ENCODE measurements around the gene CD302. TPM values are rescaled to one million over a fixed set of nuclear protein-coding genes. Genes with fewer than 3 reads are reported as not detected.

The CD302 gene
- total RNA-seq, 1 donor from 2014 or later, result 0.41 TPM

- FAIRE-seq (no peak), DNase-seq (ENCODE audit: low read depth) (no peak)
- Histone ChIP-seq H3K79me2 (ENCODE audit: insufficient read depth, low read length) (no peaks in the 10 kb centered on the region), H2AFZ (ENCODE audit: low read depth, low read length) (no peak overlapping the region), H3K4me2 (ENCODE audit: low read length) (no peak overlapping the region), H3K27ac (ENCODE audit: low read depth, low read length) (no peak overlapping the region), H3K36me3 (ENCODE audit: insufficient read depth, low read length) (no peaks in the 10 kb centered on the region), H3K4me1 (ENCODE audit: insufficient read depth, low read length) (no peaks in the 10 kb centered on the region), H3K27me3 (ENCODE audit: insufficient read depth, low read length) (no peaks in the 10 kb centered on the region), H3K9me3 (ENCODE audit: insufficient read depth, low read depth, low read length) (no peaks in the 10 kb centered on the region), H3K4me3 (ENCODE audit: insufficient read depth, low read depth, low read length) (no peak overlapping the region), H4K20me1 (ENCODE audit: insufficient read depth, low read length) (no peaks in the 10 kb centered on the region), H3K9ac (ENCODE audit: low read length) (no peak overlapping the region)
- Mint-ChIP-seq H3K4me3 (ENCODE audit: unreplicated experiment) (no peak overlapping the region), H3K4me1 (ENCODE audit: low read depth, unreplicated experiment) (no peaks in the 10 kb centered on the region), H3K9me3 (ENCODE audit: unreplicated experiment) (peaks cover 4% of the 10 kb centered on the region), H3K27ac (ENCODE audit: unreplicated experiment) (no peak overlapping the region), H3K36me3 (ENCODE audit: low read depth, unreplicated experiment) (peaks cover 2% of the 10 kb centered on the region), H3K27me3 (ENCODE audit: low read depth, unreplicated experiment) (peaks cover 23% of the 10 kb centered on the region)
- no peak for TF ChIP-seq EZH2 (IDR thresholded peaks at IDR 0.05; ENCODE audit: insufficient read depth, low read length)
- no peak for TF ChIP-seq CTCF (IDR thresholded peaks at IDR 0.05; ENCODE audit: insufficient read depth, low read depth, low read length)
Observed at GRCh38 chr2:159803235-159803962, 5.4 kb upstream of the CD302 start.

GRCh38 chr2:159802673-159803072 lies 4.7 kb upstream of the CD302 start:
- Histone ChIP-seq H2AFZ (ENCODE audit: low read depth, low read length) (no peak overlapping the region), H3K4me1 (ENCODE audit: insufficient read depth, low read length) (no peaks in the 10 kb centered on the region), H3K27me3 (ENCODE audit: insufficient read depth, low read length) (no peaks in the 10 kb centered on the region), H3K4me2 (ENCODE audit: low read length) (no peak overlapping the region), H3K4me3 (ENCODE audit: insufficient read depth, low read depth, low read length) (no peak overlapping the region), H3K9ac (ENCODE audit: low read length) (no peak overlapping the region), H3K27ac (ENCODE audit: low read depth, low read length) (no peak overlapping the region), H3K9me3 (ENCODE audit: insufficient read depth, low read depth, low read length) (no peaks in the 10 kb centered on the region), H3K36me3 (ENCODE audit: insufficient read depth, low read length) (no peaks in the 10 kb centered on the region), H4K20me1 (ENCODE audit: insufficient read depth, low read length) (no peaks in the 10 kb centered on the region), H3K79me2 (ENCODE audit: insufficient read depth, low read length) (no peaks in the 10 kb centered on the region)
- TF ChIP-seq CTCF (IDR thresholded peaks at IDR 0.05; ENCODE audit: insufficient read depth, low read depth, low read length) (no peak), EZH2 (IDR thresholded peaks at IDR 0.05; ENCODE audit: insufficient read depth, low read length) (no peak)
- Mint-ChIP-seq H3K9me3 (ENCODE audit: unreplicated experiment) (peaks cover 5% of the 10 kb centered on the region), H3K27me3 (ENCODE audit: low read depth, unreplicated experiment) (peaks cover 25% of the 10 kb centered on the region), H3K4me3 (ENCODE audit: unreplicated experiment) (no peak overlapping the region), H3K36me3 (ENCODE audit: low read depth, unreplicated experiment) (peaks cover 2% of the 10 kb centered on the region), H3K4me1 (ENCODE audit: low read depth, unreplicated experiment) (no peaks in the 10 kb centered on the region), H3K27ac (ENCODE audit: unreplicated experiment) (no peak overlapping the region)
- DNase-seq (ENCODE audit: low read depth) (no peak), FAIRE-seq (no peak)

GRCh38 chr2:159799833-159800232 lies 1.8 kb upstream of the CD302 start:
- Histone ChIP-seq H3K9me3 (ENCODE audit: insufficient read depth, low read depth, low read length) (no peaks in the 10 kb centered on the region), H3K27me3 (ENCODE audit: insufficient read depth, low read length) (no peaks in the 10 kb centered on the region), H3K79me2 (ENCODE audit: insufficient read depth, low read length) (no peaks in the 10 kb centered on the region), H3K4me1 (ENCODE audit: insufficient read depth, low read length) (peaks cover 6% of the 10 kb centered on the region), H3K4me3 (ENCODE audit: insufficient read depth, low read depth, low read length) (no peak overlapping the region), H3K27ac (ENCODE audit: low read depth, low read length) (no peak overlapping the region), H3K36me3 (ENCODE audit: insufficient read depth, low read length) (no peaks in the 10 kb centered on the region), H4K20me1 (ENCODE audit: insufficient read depth, low read length) (no peaks in the 10 kb centered on the region), H3K4me2 (ENCODE audit: low read length) (no peak overlapping the region), H2AFZ (ENCODE audit: low read depth, low read length) (no peak overlapping the region), H3K9ac (ENCODE audit: low read length) (no peak overlapping the region)
- DNase-seq (ENCODE audit: low read depth) (no peak), FAIRE-seq (no peak)
- peaks cover 5% of the 10 kb centered on the region for H3K9me3 Mint-ChIP-seq (ENCODE audit: unreplicated experiment)
- peaks cover 2% of the 10 kb centered on the region for H3K36me3 Mint-ChIP-seq (ENCODE audit: low read depth, unreplicated experiment)
- TF ChIP-seq CTCF (IDR thresholded peaks at IDR 0.05; ENCODE audit: insufficient read depth, low read depth, low read length), result no peak
- peaks cover 9% of the 10 kb centered on the region for H3K4me1 Mint-ChIP-seq (ENCODE audit: low read depth, unreplicated experiment)
- no peak overlapping the region for H3K4me3 Mint-ChIP-seq (ENCODE audit: unreplicated experiment)
- H3K27me3 Mint-ChIP-seq (ENCODE audit: low read depth, unreplicated experiment), result peaks cover 27% of the 10 kb centered on the region
- no peak overlapping the region for H3K27ac Mint-ChIP-seq (ENCODE audit: unreplicated experiment)

Measured in astrocyte (in vitro differentiated cells and primary cell).